GM18873 (cell line): ENCODE data around the gene TTC29.
"Not testable (repeated sequence)": the region's sequence is repeated elsewhere in the genome, so short reads cannot be mapped to it uniquely, and the experiment has no call there.

ENCODE experiments used
- ATAC-seq: cut with Tn5 transposase; IDR thresholded peaks from one replicate; pipeline ENCODE4 v1.9.1; 2021; ENCODE audit warnings: mild to moderate bottlenecking, moderate library complexity, moderate number of reproducible peaks; ENCODE audit not compliant: unreplicated experiment, low FRiP score

The TTC29 gene

DNA sequence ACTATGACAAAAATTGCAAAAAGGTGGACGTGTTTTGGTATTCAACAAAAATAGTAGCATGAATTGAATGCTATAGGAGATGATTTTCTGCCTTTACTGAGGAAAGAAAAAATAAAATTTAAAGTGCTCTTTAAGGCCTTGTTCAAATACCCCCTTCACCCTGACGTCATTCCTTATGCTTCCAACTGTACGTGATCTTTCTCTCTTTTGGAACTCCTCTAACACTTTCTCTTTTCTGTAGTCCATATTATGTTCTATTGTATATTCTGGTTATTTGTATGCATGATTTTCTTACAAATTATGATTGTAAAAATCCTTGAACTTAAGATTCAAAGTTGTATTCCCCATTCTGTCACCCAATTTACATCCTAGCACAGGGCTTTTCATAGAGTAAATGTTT is 206.5 kb downstream of the TTC29 start:
- no peak for ATAC-seq

DNA sequence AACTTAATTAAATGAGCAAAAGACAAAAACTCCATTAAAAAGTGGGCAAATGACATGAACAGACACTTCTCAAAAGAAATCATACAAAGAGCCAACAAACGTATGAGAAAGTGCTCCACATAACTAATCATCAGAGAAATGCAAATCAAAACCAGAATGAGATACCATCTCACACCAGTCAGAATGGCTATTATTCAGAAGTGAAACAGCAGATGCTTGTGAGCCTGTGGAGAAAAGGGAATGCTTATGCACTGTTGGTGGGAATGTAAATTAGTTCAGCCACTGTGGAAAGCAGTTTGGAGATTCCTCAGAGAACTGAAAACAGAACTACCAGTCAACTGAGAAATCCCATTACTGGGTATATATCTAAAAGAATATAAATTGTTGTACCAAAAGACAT is 222.1 kb downstream of the TTC29 start:
- not testable (repeated sequence) for ATAC-seq

DNA sequence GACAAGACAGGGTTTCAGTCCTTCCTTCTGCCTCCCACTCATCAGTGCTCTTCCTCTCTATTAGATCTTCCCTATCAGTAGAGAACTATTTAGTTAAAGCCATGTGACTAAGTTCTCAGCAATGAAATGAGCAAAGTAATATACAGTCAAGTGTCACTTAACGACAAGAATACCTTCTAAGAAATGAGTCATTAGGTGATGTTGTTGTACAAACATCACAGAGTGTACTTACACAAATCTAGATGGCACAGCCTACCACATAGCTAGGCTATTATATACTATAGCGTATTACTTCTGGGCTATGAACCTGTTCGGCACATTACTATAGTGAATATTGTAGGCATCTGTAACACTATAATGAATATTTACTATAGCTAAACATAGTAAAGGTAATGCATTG is 235.7 kb downstream of the TTC29 start:
- ATAC-seq, result no peak

GRCh38 chr4:146699910-146700309 is 245.8 kb downstream of the TTC29 start:
- no peak for ATAC-seq

GRCh38 chr4:146674829-146675570 is 270.7 kb downstream of the TTC29 start:
- ATAC-seq, result no peak

DNA sequence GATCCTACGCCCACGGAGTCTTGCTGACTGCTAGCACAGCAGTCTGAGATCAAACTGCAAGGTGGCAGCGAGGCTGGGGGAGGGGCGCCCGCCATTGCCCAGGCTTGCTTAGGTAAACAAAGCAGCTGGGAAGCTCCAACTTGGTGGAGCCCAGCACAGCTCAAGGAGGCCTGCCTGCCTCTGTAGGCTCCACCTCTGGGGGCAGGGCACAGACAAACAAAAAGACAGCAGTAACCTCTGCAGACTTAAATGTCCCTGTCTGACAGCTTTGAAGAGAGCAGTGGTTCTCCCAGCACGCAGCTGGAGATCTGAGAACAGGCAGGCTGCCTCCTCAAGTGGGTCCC is 281.7 kb downstream of the TTC29 start:
- not testable (repeated sequence) for ATAC-seq

DNA sequence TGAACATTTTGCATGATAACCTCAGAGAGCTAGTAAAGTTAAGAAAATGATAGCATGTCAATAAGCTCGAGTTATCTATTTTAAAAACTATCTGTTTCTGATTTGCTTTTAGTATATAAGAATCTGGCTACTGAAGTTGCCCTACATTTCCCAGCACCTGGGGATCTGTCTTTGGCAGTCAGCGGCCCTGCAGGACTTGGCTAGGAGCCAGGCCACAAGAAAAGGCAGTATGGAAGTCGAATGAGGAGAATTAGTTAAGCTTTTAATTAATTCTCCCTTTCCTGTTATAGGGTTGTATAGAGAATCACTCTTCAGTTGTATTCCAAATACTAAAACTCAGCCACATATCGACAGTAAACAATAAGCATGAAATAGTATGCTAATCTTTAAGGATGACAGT is 284.3 kb downstream of the TTC29 start:
- no peak for ATAC-seq
